Heart left ventricle (tissue), 16 donors: ENCODE results near the gene SLC25A28. TPM values are rescaled to one million over a fixed set of nuclear protein-coding genes. Genes with fewer than 3 reads are reported as not detected.

Experiments
- ATAC-seq, 4 donors: fragments of 200-7000 bp; cut with Tn5 transposase; one replicate each; pipeline ENCODE4 v1.9.1; 2020 to 2022; ENCODE audit warnings: moderate library complexity in 4 of 4, mild to moderate bottlenecking in 3 of 4, moderate number of reproducible peaks in 1 of 4
- DNase-seq, 5 donors: peaks; one replicate each; pipeline ENCODE4 v3.0.0-alpha.2; 2020
- H3K27ac ChIP-seq, 12 donors: fragments of 200-600 bp; sonication (generic) in 4 of 12; one replicate each; pipeline versions ENCODE4 v1.5.0 to v1.8.0; 2016 to 2022; ENCODE audit warnings: mild to moderate bottlenecking in 2 of 12
- H3K27me3 ChIP-seq, 9 donors: fragments of 200-600 bp; sonication (generic) in 2 of 9; one replicate each; pipeline versions ENCODE4 v1.5.1 to v1.8.0; 2016 to 2022; ENCODE audit warnings: mild to moderate bottlenecking in 3 of 9
- H3K36me3 ChIP-seq, 9 donors: fragments of 200-600 bp; sonication (generic) in 2 of 9; one replicate each; pipeline versions ENCODE4 v1.5.0 to v1.8.0; 2018 to 2022; ENCODE audit warnings: mild to moderate bottlenecking in 2 of 9
- H3K4me1 ChIP-seq, 12 donors: fragments of 200-600 bp; sonication (generic) in 4 of 12; one replicate each; pipeline versions ENCODE4 v1.5.0 to v1.8.0; 2016 to 2022; ENCODE audit warnings: mild to moderate bottlenecking in 3 of 12
- H3K4me3 ChIP-seq, 12 donors: fragments of 200-600 bp; sonication (generic) in 4 of 12; one replicate each; pipeline versions ENCODE4 v1.5.0 to v1.8.0; 2017 to 2022; ENCODE audit warnings: mild to moderate bottlenecking in 9 of 12, moderate library complexity in 4 of 12
- H3K9me3 ChIP-seq, 12 donors: fragments of 200-600 bp; sonication (generic) in 4 of 12; one replicate each; pipeline versions ENCODE4 v1.5.0 to v1.8.0; 2016 to 2022; ENCODE audit warnings: mild to moderate bottlenecking in 1 of 12
- CTCF ChIP-seq, 12 donors: fragments of 200-600 bp; sonication (generic) in 4 of 12; IDR thresholded peaks; one replicate each; pipeline versions ENCODE4 v1.5.0 to v1.8.0; 2018 to 2022; ENCODE audit warnings: antibody characterized with exemption in 12 of 12, mild to moderate bottlenecking in 5 of 12
- POLR2A ChIP-seq, 2 donors: fragments of 450-650 bp; IDR thresholded peaks; one replicate each; pipeline ENCODE4 v1.6.1; 2017; ENCODE audit warnings: antibody characterized with exemption in 2 of 2, mild to moderate bottlenecking in 2 of 2, moderate library complexity in 2 of 2
- WGBS, 4 donors: extraction: QIAGEN DNeasy Blood & Tissue Kit in 2 of 4; methylation state at CpG; one replicate each; pipeline versions ENCODE4 v1.1.5 to v1.1.7; 2013 to 2018; 5-methylcytosine and 5-hydroxymethylcytosine counted together
- intact Hi-C, 10 donors: fragments of 100-400 bp; cut with DNase I; formaldehyde crosslinking; loops; one replicate each; pipeline versions ENCODE4 v1.11.1 to v1.14.2; 2022
- polyA plus RNA-seq, 2 donors: library from polyadenylated mRNA; stranded (reverse); fragments of 200-250 nt; gene quantifications; one replicate each; pipeline ENCODE4 v1.2.3, GENCODE V29; 2013
- total RNA-seq, 9 donors: library from RNA; depleted of rRNA in 2 of 9; stranded (reverse); fragments of >200 nt in 2 of 9; fragmentation: NEBNext Ultra II Directional in 3 of 9; extraction: Animal tissue kit (Norgen Biotek cat#: 25700) in 3 of 9; gene quantifications; one replicate each; pipeline versions ENCODE4 v1.1.0 to v1.2.4, GENCODE V29; 2016 to 2023
- donor health status: ischemic (EF 13 %, LVEDD 7.1; RV severe dilation, severe dysfunction).
- donor health status: healthy with polysubstance abuse.
- donor health status: DM: no; HTN: yes; CAD: no.
- donor health status: DM: no; HTN: no; CAD: no.
- donor health status: ischemic (EF 25% LVEDD 6.9; RV normal size, moderate dysfunction).
- donor health status: ischemic (EF 25% LVEDD 5.7; RV mildly dilated, moderate dysfunction).
- donor health status: healthy.
- donor health status: DM: yes; HTN: yes; CAD: no.
- donor health status: ischemic (EF 35%, LVEDD 5.7; RV mildly dilated, moderate dysfunction).
- donor health status: nonischemic (EF 11% LVEDD 7.7; RV severe dilation, severe dysfunction).
- donor health status: DM: yes; HTN: yes; CAD: no.
- donor health status: PGD.
- donor health status: ischemic (EF 29% LVEDD 5.4; RV normal size, mild dysfunction).
- donor health status: nonischemic (EF 23%, LVEDD 6.1; RV moderate dilation, normal function).

Gene SLC25A28
- total and polyA plus RNA-seq, 11 donors = 15.3 to 56.3 (median 34.7) TPM

- Histone ChIP-seq H3K9me3 (no peaks in the 10 kb centered on the region), H3K4me3 (no peak overlapping the region), H3K4me1 (peaks cover 0 to 5% (median 0%) of the 10 kb centered on the region in 12 donors), H3K27me3 (no peaks in the 10 kb centered on the region), H3K27ac (no peak overlapping the region), H3K36me3 (peaks cover 0 to 49% (median 40%) of the 10 kb centered on the region in 9 donors)
- WGBS, 4 donors = 96 to 100% (median 98%) methylated on average over 2 of the region's 2 CpGs
- ATAC-seq = no peak
- no peak for DNase-seq
- intact Hi-C loops = no loop called here
- TF ChIP-seq CTCF (IDR thresholded peaks at IDR 0.05) (no peak), POLR2A (IDR thresholded peaks at IDR 0.05) (no peak)
Measured at GRCh38 chr10:99609186-99609585, 11.1 kb downstream of the SLC25A28 start.

- 38 to 91% (median 89%) methylated on average over 2 of the region's 2 CpGs for WGBS, 4 donors
- Histone ChIP-seq H3K9me3 (no peaks in the 10 kb centered on the region), H3K27me3 (peaks cover 0 to 6% (median 0%) of the 10 kb centered on the region in 9 donors), H3K4me3 (no peak overlapping the region), H3K4me1 (no peaks in the 10 kb centered on the region), H3K36me3 (peaks cover 0 to 17% (median 13%) of the 10 kb centered on the region in 9 donors), H3K27ac (no peak overlapping the region)
- intact Hi-C loops = no loop called here
- ATAC-seq (no peak), DNase-seq (no peak)
- TF ChIP-seq CTCF (IDR thresholded peaks at IDR 0.05) (no peak), POLR2A (IDR thresholded peaks at IDR 0.05) (no peak)
Measured at GRCh38 chr10:99605351-99605750, 14.9 kb downstream of the SLC25A28 start.

GRCh38 chr10:99604862-99605261 lies 15.4 kb downstream of the SLC25A28 start:
- TF ChIP-seq CTCF (IDR thresholded peaks at IDR 0.05) = no peak
- TF ChIP-seq POLR2A (IDR thresholded peaks at IDR 0.05) = no peak
- no peak for ATAC-seq
- 53 to 97% (median 92%) methylated on average over 1 of the region's 1 CpG for WGBS, 4 donors
- peaks cover 0 to 6% (median 0%) of the 10 kb centered on the region in 9 donors for H3K27me3 ChIP-seq
- peaks cover 0 to 12% (median 8%) of the 10 kb centered on the region in 9 donors for H3K36me3 ChIP-seq
- no peak overlapping the region for H3K4me3 ChIP-seq
- H3K9me3 ChIP-seq = no peaks in the 10 kb centered on the region
- DNase-seq = no peak
- H3K27ac ChIP-seq = no peak overlapping the region
- no peaks in the 10 kb centered on the region for H3K4me1 ChIP-seq
- intact Hi-C loops = no loop called here

- no peak for TF ChIP-seq CTCF (IDR thresholded peaks at IDR 0.05)
- DNase-seq (no peak), ATAC-seq (no peak)
- Histone ChIP-seq H3K27me3 (peaks cover 0 to 6% (median 0%) of the 10 kb centered on the region in 9 donors), H3K36me3 (no peaks in the 10 kb centered on the region), H3K27ac (no peak overlapping the region), H3K4me1 (no peaks in the 10 kb centered on the region), H3K9me3 (no peaks in the 10 kb centered on the region), H3K4me3 (no peak overlapping the region)
- 61 to 66% (median 64%) methylated on average over 8 of the region's 8 CpGs for WGBS, 4 donors
- intact Hi-C loops = loop anchor here in 1 of 10 donors (5.0 kb wide), 1 partner anchor 152 kb away; no protein-coding TSS in a partner anchor
Measured at GRCh38 chr10:99598781-99599509, 21.3 kb downstream of the SLC25A28 start.
